Pancreas (tissue), 10 donors: ENCODE results near the gene ISYNA1. TPM values are rescaled to one million over a fixed set of nuclear protein-coding genes. Genes with fewer than 3 reads are reported as not detected.

Experiments used
- ATAC-seq, 4 donors: fragments of 200-7000 bp; cut with Tn5 transposase; one replicate each; pipeline versions ENCODE4 v1.8.0 to v1.9.1; 2020; ENCODE audit warnings: mild to moderate bottlenecking in 4 of 4, moderate library complexity in 4 of 4
- DNase-seq, 6 donors: peaks; one replicate each; pipeline ENCODE4 v3.0.0-alpha.2; 2020
- FAIRE-seq: peaks from 2 replicates; lab custom pipeline; 2012; peaks lifted over from hg19 to GRCh38; lab: Jason Lieb, UNC
- H3K27ac ChIP-seq, 4 donors: fragments of 200-600 bp; sonication (generic); 1 replicate in 3 of 4; 2 replicates in 1 of 4; pipeline versions ENCODE4 v1.5.0 to v1.8.0; 2020
- H3K27me3 ChIP-seq, 4 donors: fragments of 200-600 bp; one replicate each; pipeline ENCODE4 v1.8.0; 2021
- H3K36me3 ChIP-seq, 3 donors: fragments of 200-600 bp; sonication (generic) in 1 of 3; one replicate each; pipeline versions ENCODE4 v1.5.0 to v1.8.0; 2020 to 2021
- H3K4me1 ChIP-seq, 3 donors: fragments of 200-600 bp; one replicate each; pipeline ENCODE4 v1.8.0; 2021
- H3K4me3 ChIP-seq, 4 donors: fragments of 200-600 bp; sonication (generic) in 2 of 4; one replicate each; pipeline versions ENCODE4 v1.5.0 to v1.8.0; 2020 to 2021
- H3K9me3 ChIP-seq, 4 donors: fragments of 200-600 bp; one replicate each; pipeline ENCODE4 v1.8.0; 2021
- CTCF ChIP-seq, 4 donors: fragments of 200-600 bp; sonication (generic) in 3 of 4; IDR thresholded peaks; one replicate each; pipeline versions ENCODE4 v1.5.0 to v1.8.0; 2021; ENCODE audit warnings: antibody characterized with exemption in 4 of 4
- WGBS, 2 donors: extraction: QIAGEN DNeasy Blood & Tissue Kit; methylation state at CpG; one replicate each; pipeline ENCODE4 v1.1.7; 2013; 5-methylcytosine and 5-hydroxymethylcytosine counted together
- intact Hi-C, 3 donors: fragments of 100-400 bp; cut with DNase I; formaldehyde crosslinking; loops; one replicate each; pipeline versions ENCODE4 v1.11.1 to v1.14.2; 2022
- polyA plus RNA-seq, 2 donors: library from polyadenylated mRNA; stranded (reverse); fragments of 200-250 nt; gene quantifications; one replicate each; pipeline ENCODE4 v1.2.3, GENCODE V29; 2013
- total RNA-seq, 6 donors: library from RNA; stranded (reverse); fragmentation: NEBNext Ultra II Directional in 4 of 6; extraction: Animal tissue kit (Norgen Biotek cat#: 25700) in 4 of 6; gene quantifications; one replicate each; pipeline versions ENCODE4 v1.2.1 to v1.2.4, GENCODE V29; 2021 to 2023
- donor health status: healthy with polysubstance abuse.
- donor health status: DM: no; HTN: no; CAD: no; lungs with moderate emphysema.
- donor health status: DM: no; HTN: no; CAD: no.
- donor health status: control.
- donor health status: control.
- donor health status: Bipolar disorder and iron deficiency.
- donor health status: DM: yes; HTN: yes; CAD: no.
- donor health status: DM: no; HTN: no; CAD: no.
- donor health status: DM: no; HTN: no; CAD: no.
- donor health status: DM: yes; HTN: yes; CAD: no.

Gene ISYNA1
- 10 to 100 TPM; 26.1 to 58.4 (median 44.7) TPM for total RNA-seq
- polyA plus RNA-seq, result 100 to 1,000 TPM; 187 to 309 TPM

GRCh38 chr19:18437491-18438330 lies at the start of gene ISYNA1:
ISYNA1 (minus strand) TSS chr19:18438133; CDS start chr19:18437979, 154 bp downstream.
- Histone ChIP-seq H3K4me3 (peak within 1 kb of the TSS; percentile 20 to 57 (median 38)), H3K27ac (peak within 1 kb of the TSS; percentile 70 to 83 (median 78))
- 1% methylated on average over 77 to 96 of the region's 99 CpGs for WGBS, 2 donors

GRCh38 chr19:18486746-18487145 lies 48.8 kb upstream of the ISYNA1 start:
- Histone ChIP-seq H3K9me3 (no peaks in the 10 kb centered on the region), H3K4me3 (no peak overlapping the region), H3K27me3 (no peaks in the 10 kb centered on the region), H3K4me1 (peaks cover 23 to 29% (median 24%) of the 10 kb centered on the region in 3 donors), H3K36me3 (no peaks in the 10 kb centered on the region), H3K27ac (no peak overlapping the region)
- no peak for DNase-seq
- ATAC-seq, result peak in 1 of 4 donors; percentile 7
- no peak for TF ChIP-seq CTCF (IDR thresholded peaks at IDR 0.05)
- intact Hi-C loops, result no loop called here
- FAIRE-seq, result no peak
- WGBS, 2 donors, result 58% methylated on average over 8 of the region's 8 CpGs

More at GRCh38 chr19:18437491-18438330, at the start of gene ISYNA1:
- no peak for TF ChIP-seq CTCF (IDR thresholded peaks at IDR 0.05)
- DNase-seq (peak in 4 of 6 donors; percentile 51 to 90 (median 73)), ATAC-seq (peak; percentile 49 to 62 (median 55)), FAIRE-seq (no peak)
- peaks cover 0 to 11% (median 0%) of the 10 kb centered on the region in 3 donors for H3K4me1 ChIP-seq
- no peaks in the 10 kb centered on the region for H3K9me3 ChIP-seq
- H3K27me3 ChIP-seq, result no peaks in the 10 kb centered on the region
- intact Hi-C loops, result no loop called here
- H3K36me3 ChIP-seq, result no peaks in the 10 kb centered on the region

- Histone ChIP-seq H3K9me3 (no peaks in the 10 kb centered on the region), H3K36me3 (no peaks in the 10 kb centered on the region), H3K27ac (peak overlapping the region in 1 of 4 donors; percentile 8), H3K4me3 (no peak overlapping the region), H3K4me1 (peaks cover 28 to 37% (median 31%) of the 10 kb centered on the region in 3 donors), H3K27me3 (no peaks in the 10 kb centered on the region)
- FAIRE-seq, result no peak
- no peak for TF ChIP-seq CTCF (IDR thresholded peaks at IDR 0.05)
- no peak for DNase-seq
- no peak for ATAC-seq
- intact Hi-C loops, result no loop called here
- WGBS, 2 donors, result 86 to 95% methylated on average over 5 of the region's 5 CpGs
These were observed 47.1 kb upstream of the ISYNA1 start for GRCh38 chr19:18484992-18485391.

- 64 to 70% methylated on average over 12 of the region's 12 CpGs for WGBS, 2 donors
These were observed 45.4 kb upstream of the ISYNA1 start for GRCh38 chr19:18483119-18483890.

More at GRCh38 chr19:18483119-18483890, 45.4 kb upstream of the ISYNA1 start:
- Histone ChIP-seq H3K4me3 (no peak overlapping the region), H3K9me3 (no peaks in the 10 kb centered on the region), H3K36me3 (no peaks in the 10 kb centered on the region), H3K27ac (no peak overlapping the region), H3K4me1 (peaks cover 16 to 40% (median 24%) of the 10 kb centered on the region in 3 donors), H3K27me3 (no peaks in the 10 kb centered on the region)
- FAIRE-seq (no peak), DNase-seq (no peak), ATAC-seq (no peak)
- intact Hi-C loops, result no loop called here
- TF ChIP-seq CTCF (IDR thresholded peaks at IDR 0.05), result no peak
